ENCODE measurements around the gene FHL1.
A peak's percentile ranks its signal among the peaks of the same experiment; 100 is the strongest.
"Not testable (repeated sequence)": the region's sequence is repeated elsewhere in the genome, so short reads cannot be mapped to it uniquely, and the experiment has no call there.

Gene FHL1

GRCh38 chrX:136147315-136147901, at the start of gene FHL1:
TSS of gene FHL1 (plus strand) at chrX:136147533.
- peak; percentile 42 for DNase-seq (ENCODE audit: low spot score)

- no peak for DNase-seq (ENCODE audit: low spot score)
Observed at GRCh38 chrX:136097871-136098805, 49.2 kb upstream of the FHL1 start.

- DNase-seq (ENCODE audit: low spot score) = no peak
Observed at GRCh38 chrX:136104936-136105335, 42.4 kb upstream of the FHL1 start.

- no peak for DNase-seq (ENCODE audit: low spot score)
Observed at GRCh38 chrX:136106920-136107528, 40.3 kb upstream of the FHL1 start.

GRCh38 chrX:136108905-136109304, 38.4 kb upstream of the FHL1 start:
- not testable (repeated sequence) for DNase-seq (ENCODE audit: low spot score)

GRCh38 chrX:136112286-136112685, 35.0 kb upstream of the FHL1 start:
- DNase-seq (ENCODE audit: low spot score) = no peak

GRCh38 chrX:136112778-136113177, 34.6 kb upstream of the FHL1 start:
- DNase-seq (ENCODE audit: low spot score) = no peak

- DNase-seq (ENCODE audit: low spot score) = no peak
Observed at GRCh38 chrX:136115126-136115903, 32.0 kb upstream of the FHL1 start.

GRCh38 chrX:136115904-136116297, 31.4 kb upstream of the FHL1 start:
- no peak for DNase-seq (ENCODE audit: low spot score)

- no peak for DNase-seq (ENCODE audit: low spot score)
Observed at GRCh38 chrX:136121788-136122187, 25.5 kb upstream of the FHL1 start.

- no peak for DNase-seq (ENCODE audit: low spot score)
Observed at GRCh38 chrX:136122207-136122606, 25.1 kb upstream of the FHL1 start.

GRCh38 chrX:136125106-136125505, 22.2 kb upstream of the FHL1 start:
- DNase-seq (ENCODE audit: low spot score) = no peak

GRCh38 chrX:136126371-136126770, 21.0 kb upstream of the FHL1 start:
- no peak for DNase-seq (ENCODE audit: low spot score)

GRCh38 chrX:136126872-136127406, 20.4 kb upstream of the FHL1 start:
- DNase-seq (ENCODE audit: low spot score) = peak; percentile 21

- no peak for DNase-seq (ENCODE audit: low spot score)
Observed at GRCh38 chrX:136128743-136129142, 18.6 kb upstream of the FHL1 start.

GRCh38 chrX:136130931-136131833, 16.2 kb upstream of the FHL1 start:
- DNase-seq (ENCODE audit: low spot score) = no peak

- no peak for DNase-seq (ENCODE audit: low spot score)
Observed at GRCh38 chrX:136138939-136139338, 8.4 kb upstream of the FHL1 start.

- DNase-seq (ENCODE audit: low spot score) = no peak
Observed at GRCh38 chrX:136141569-136141968, 5.8 kb upstream of the FHL1 start.

GRCh38 chrX:136142592-136142991, 4.7 kb upstream of the FHL1 start:
- DNase-seq (ENCODE audit: low spot score) = no peak

- no peak for DNase-seq (ENCODE audit: low spot score)
Observed at GRCh38 chrX:136143711-136144110, 3.6 kb upstream of the FHL1 start.
